Skeletal muscle tissue (tissue), 4 donors: ENCODE measurements around the gene HOXA2. TPM values are rescaled to one million over a fixed set of nuclear protein-coding genes. Genes with fewer than 3 reads are reported as not detected.

Experiments used
- H3K27ac ChIP-seq: one replicate; pipeline ENCODE4 v1.7.0; 2013; ENCODE audit warnings: mild to moderate bottlenecking, low read depth, low read length, inconsistent platforms
- H3K27me3 ChIP-seq, 3 donors: one replicate each; pipeline ENCODE4 v1.7.0; 2013; ENCODE audit warnings: low read length in 3 of 3; ENCODE audit not compliant: control insufficient read depth in 3 of 3, insufficient read depth in 3 of 3
- H3K36me3 ChIP-seq, 3 donors: one replicate each; pipeline ENCODE4 v1.7.0; 2013; ENCODE audit warnings: low read length in 3 of 3; ENCODE audit not compliant: control insufficient read depth in 3 of 3, insufficient read depth in 3 of 3
- H3K4me1 ChIP-seq, 3 donors: one replicate each; pipeline ENCODE4 v1.7.0; 2013; ENCODE audit warnings: low read length in 3 of 3, mild to moderate bottlenecking in 3 of 3; ENCODE audit not compliant: control insufficient read depth in 3 of 3, insufficient read depth in 3 of 3
- H3K4me3 ChIP-seq, 3 donors: one replicate each; pipeline ENCODE4 v1.7.0; 2013; ENCODE audit warnings: low read length in 3 of 3
- H3K9ac ChIP-seq, 3 donors: one replicate each; pipeline ENCODE4 v1.7.0; 2013; ENCODE audit warnings: low read length in 3 of 3, mild to moderate bottlenecking in 3 of 3, moderate library complexity in 2 of 3, low read depth in 1 of 3
- H3K9me3 ChIP-seq, 3 donors: one replicate each; pipeline ENCODE4 v1.7.0; 2013; ENCODE audit warnings: low read length in 3 of 3; ENCODE audit not compliant: control insufficient read depth in 3 of 3
- total RNA-seq: library from RNA; depleted of rRNA; stranded (reverse); fragments of >200 nt; gene quantifications from one replicate; pipeline ENCODE4 v1.2.3, GENCODE V29; 2014
- donor health status: Osteomylitis.

Gene HOXA2
- total RNA-seq, 1 donor from 2014 or later, result under 0.01 TPM

- Histone ChIP-seq H3K27me3 (no peaks in the 10 kb centered on the region), H3K4me1 (peaks cover 35 to 52% (median 46%) of the 10 kb centered on the region in 3 donors), H3K9me3 (no peaks in the 10 kb centered on the region), H3K9ac (no peak overlapping the region), H3K36me3 (peaks cover 0 to 7% (median 5%) of the 10 kb centered on the region in 3 donors), H3K27ac (no peak overlapping the region), H3K4me3 (no peak overlapping the region)
Observed at GRCh38 chr7:27125986-27126394, 23.5 kb upstream of the HOXA2 start.

DNA sequence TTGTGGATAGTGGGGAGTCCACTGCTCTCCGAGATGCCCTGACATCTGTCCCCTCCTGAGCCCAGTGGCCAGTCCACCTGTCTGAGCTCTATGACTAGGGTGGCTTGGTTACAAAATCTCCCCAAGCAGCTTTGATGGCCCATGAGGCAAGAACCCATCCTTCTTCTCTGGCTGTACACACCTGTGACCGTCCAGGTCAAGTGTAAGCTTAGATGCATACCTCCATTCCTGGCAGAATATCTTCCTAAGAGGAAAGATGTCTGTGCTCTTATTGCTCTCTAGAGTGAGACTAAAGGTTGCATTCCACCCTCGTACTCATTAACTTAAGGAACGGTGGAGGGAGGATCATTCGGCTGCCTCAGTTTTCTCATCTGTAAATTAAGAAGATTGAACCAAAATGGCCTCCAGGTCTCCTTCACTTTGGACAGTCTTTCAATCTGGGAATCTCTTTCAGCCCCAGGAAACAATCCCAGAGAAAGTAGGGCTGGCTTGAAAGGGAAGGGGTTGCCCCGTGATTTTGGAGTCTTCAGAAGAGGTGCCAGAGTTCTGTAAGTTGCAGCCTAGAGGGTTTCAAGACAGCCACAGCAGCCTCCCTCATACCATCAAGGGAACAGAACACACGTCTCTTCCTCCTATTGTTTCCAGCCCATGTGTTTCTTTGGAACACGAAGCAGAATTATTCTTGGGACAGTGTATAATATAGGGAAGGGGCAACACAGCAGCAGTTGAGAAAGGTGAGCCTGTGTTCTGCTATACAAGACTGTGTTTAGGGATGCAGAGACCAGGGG is 22.6 kb upstream of the HOXA2 start:
- peaks cover 0 to 7% (median 5%) of the 10 kb centered on the region in 3 donors for H3K36me3 ChIP-seq
- no peak overlapping the region for H3K27ac ChIP-seq
- H3K9ac ChIP-seq, result no peak overlapping the region
- H3K4me3 ChIP-seq, result no peak overlapping the region
- H3K27me3 ChIP-seq, result no peaks in the 10 kb centered on the region
- peaks cover 41 to 59% (median 53%) of the 10 kb centered on the region in 3 donors for H3K4me1 ChIP-seq
- no peaks in the 10 kb centered on the region for H3K9me3 ChIP-seq

GRCh38 chr7:27124096-27124901 is 21.8 kb upstream of the HOXA2 start:
- H3K36me3 ChIP-seq, result peaks cover 0 to 7% (median 5%) of the 10 kb centered on the region in 3 donors
- H3K4me1 ChIP-seq, result peaks cover 35 to 58% (median 53%) of the 10 kb centered on the region in 3 donors
- H3K27me3 ChIP-seq, result no peaks in the 10 kb centered on the region
- no peaks in the 10 kb centered on the region for H3K9me3 ChIP-seq
- no peak overlapping the region for H3K27ac ChIP-seq
- H3K4me3 ChIP-seq, result no peak overlapping the region
- H3K9ac ChIP-seq, result no peak overlapping the region

DNA sequence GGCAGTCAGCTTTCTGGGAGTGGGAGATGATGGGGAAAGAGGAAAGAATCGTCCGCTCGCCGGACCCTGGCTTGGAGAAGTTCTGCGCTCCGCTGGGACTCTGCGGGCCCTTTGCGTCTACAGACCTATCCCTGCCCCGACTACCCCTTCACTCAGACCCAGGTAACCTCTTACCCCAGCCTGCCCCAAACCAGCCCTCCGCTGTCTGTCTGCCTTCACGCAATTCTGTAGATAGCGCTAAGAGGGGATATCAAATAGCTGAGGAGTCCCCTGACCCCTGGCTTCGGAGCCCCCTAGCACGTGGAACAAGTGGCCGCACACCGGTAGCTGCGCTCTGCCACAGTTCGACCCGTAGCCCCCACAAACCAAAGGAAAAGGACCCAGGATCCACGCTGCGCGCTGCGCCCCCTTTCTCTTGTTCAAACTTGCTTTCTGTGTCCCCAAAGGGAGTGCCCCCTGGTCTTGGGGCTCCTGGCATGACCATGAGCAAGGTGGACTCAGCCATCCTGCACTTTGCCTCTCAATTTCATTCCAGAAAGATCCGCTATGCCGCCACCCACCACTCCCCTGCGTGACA is 21.1 kb upstream of the HOXA2 start:
- no peak overlapping the region for H3K9ac ChIP-seq
- H3K4me3 ChIP-seq, result no peak overlapping the region
- no peaks in the 10 kb centered on the region for H3K27me3 ChIP-seq
- H3K36me3 ChIP-seq, result peaks cover 0 to 6% (median 5%) of the 10 kb centered on the region in 3 donors
- no peaks in the 10 kb centered on the region for H3K9me3 ChIP-seq
- H3K4me1 ChIP-seq, result peaks cover 29 to 56% (median 45%) of the 10 kb centered on the region in 3 donors
- no peak overlapping the region for H3K27ac ChIP-seq

- H3K9ac ChIP-seq, result no peak overlapping the region
Observed at GRCh38 chr7:27123007-27123476, 20.6 kb upstream of the HOXA2 start.

GRCh38 chr7:27122077-27122910 is 19.8 kb upstream of the HOXA2 start:
- no peak overlapping the region for H3K27ac ChIP-seq
- H3K4me1 ChIP-seq, result peaks cover 21 to 46% (median 35%) of the 10 kb centered on the region in 3 donors
- no peak overlapping the region for H3K9ac ChIP-seq
- H3K27me3 ChIP-seq, result no peaks in the 10 kb centered on the region
- H3K36me3 ChIP-seq, result peaks cover 0 to 7% (median 5%) of the 10 kb centered on the region in 3 donors
- no peak overlapping the region for H3K4me3 ChIP-seq
- H3K9me3 ChIP-seq, result no peaks in the 10 kb centered on the region

More at GRCh38 chr7:27123007-27123476, 20.6 kb upstream of the HOXA2 start:
- H3K4me1 ChIP-seq, result peaks cover 25 to 52% (median 42%) of the 10 kb centered on the region in 3 donors
- no peak overlapping the region for H3K27ac ChIP-seq
- no peaks in the 10 kb centered on the region for H3K9me3 ChIP-seq
- no peaks in the 10 kb centered on the region for H3K27me3 ChIP-seq
- peaks cover 0 to 7% (median 5%) of the 10 kb centered on the region in 3 donors for H3K36me3 ChIP-seq
- H3K4me3 ChIP-seq, result no peak overlapping the region

DNA sequence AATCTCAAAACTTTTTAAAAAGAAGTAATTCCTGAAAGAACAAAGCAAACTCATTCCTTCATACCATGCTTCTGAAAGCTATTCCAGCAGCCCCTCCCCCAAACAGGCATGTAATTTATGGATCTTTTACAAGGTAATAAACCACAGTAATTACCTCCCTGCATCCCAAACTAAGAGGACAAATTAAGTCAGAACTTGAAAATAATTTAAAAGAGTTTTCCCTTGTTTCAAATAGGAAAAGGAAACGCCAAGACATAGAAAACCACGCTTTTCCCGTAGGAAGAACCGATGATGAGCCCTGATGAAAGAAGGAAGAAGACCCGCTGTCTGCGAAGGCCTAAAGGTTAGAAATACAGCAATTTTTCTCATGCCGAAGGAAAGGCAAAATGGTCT is 19.2 kb upstream of the HOXA2 start:
- Histone ChIP-seq H3K36me3 (peaks cover 0 to 7% (median 5%) of the 10 kb centered on the region in 3 donors), H3K4me3 (no peak overlapping the region), H3K9me3 (no peaks in the 10 kb centered on the region), H3K27ac (no peak overlapping the region), H3K4me1 (peaks cover 19 to 41% (median 30%) of the 10 kb centered on the region in 3 donors), H3K9ac (no peak overlapping the region), H3K27me3 (no peaks in the 10 kb centered on the region)

DNA sequence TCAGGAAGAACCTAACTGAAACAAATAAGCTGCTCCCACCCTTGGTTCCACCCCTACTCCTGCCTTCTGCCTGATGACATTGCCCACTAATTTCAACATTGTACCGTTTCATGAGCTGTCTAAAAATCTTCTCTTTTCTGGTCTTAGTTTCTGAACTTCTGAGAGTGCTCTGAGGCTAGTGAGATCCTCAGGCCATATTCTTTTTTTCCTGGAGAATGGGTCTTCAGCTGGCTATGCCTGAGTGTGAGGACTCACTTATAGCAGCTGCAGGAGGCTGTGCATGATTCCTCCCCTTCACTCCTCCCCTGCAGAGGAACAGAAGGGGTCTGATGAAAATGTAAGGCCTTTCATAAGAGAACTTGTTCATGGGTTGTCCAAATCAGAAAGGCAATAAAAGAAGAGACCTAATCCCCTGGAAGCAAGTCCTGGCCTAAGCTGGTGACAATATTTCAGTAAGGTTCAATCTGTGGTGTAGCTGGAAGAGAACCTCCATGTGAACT is 17.0 kb upstream of the HOXA2 start:
- H3K9ac ChIP-seq, result peak overlapping the region in 1 of 3 donors; percentile 29
- H3K4me1 ChIP-seq, result peaks cover 11 to 29% (median 25%) of the 10 kb centered on the region in 3 donors
- H3K27me3 ChIP-seq, result no peaks in the 10 kb centered on the region
- H3K4me3 ChIP-seq, result no peak overlapping the region
- peaks cover 0 to 7% (median 2%) of the 10 kb centered on the region in 3 donors for H3K36me3 ChIP-seq
- H3K27ac ChIP-seq, result no peak overlapping the region
- no peaks in the 10 kb centered on the region for H3K9me3 ChIP-seq

DNA sequence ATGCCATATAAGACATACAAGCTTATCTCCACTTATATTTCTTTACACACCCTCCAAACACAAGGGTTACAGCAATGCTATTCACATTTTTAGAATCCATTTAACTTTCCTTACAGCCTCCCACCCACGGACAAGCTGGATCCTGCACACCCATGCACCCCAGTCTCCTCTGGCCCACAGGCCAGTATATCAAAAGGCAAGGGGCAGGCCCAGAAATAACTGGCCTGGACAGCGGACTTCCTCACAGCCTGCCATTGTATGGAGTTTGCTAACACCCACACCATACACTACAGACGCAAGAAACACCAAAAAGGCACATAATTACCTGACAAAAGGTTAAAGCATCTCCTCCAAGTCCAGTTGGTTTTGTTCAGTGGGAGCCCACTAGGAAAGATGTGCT is 16.1 kb upstream of the HOXA2 start:
- no peak overlapping the region for H3K27ac ChIP-seq
- no peaks in the 10 kb centered on the region for H3K9me3 ChIP-seq
- peaks cover 14 to 33% (median 29%) of the 10 kb centered on the region in 3 donors for H3K4me1 ChIP-seq
- H3K9ac ChIP-seq, result peak overlapping the region in 2 of 3 donors; percentile 5 to 54
- no peaks in the 10 kb centered on the region for H3K27me3 ChIP-seq
- peaks cover 0 to 7% (median 2%) of the 10 kb centered on the region in 3 donors for H3K36me3 ChIP-seq
- H3K4me3 ChIP-seq, result peak overlapping the region in 1 of 3 donors; percentile 23
